ENCODE measurements around the gene TMEM132E.

The TMEM132E gene

GRCh38 chr17:34566873-34567272 lies 12.5 kb upstream of the TMEM132E start:
- no peaks in the 10 kb centered on the region for H3K4me1 ChIP-seq (ENCODE audit: low read depth, poor library complexity, severe bottlenecking)
- H3K36me3 ChIP-seq (ENCODE audit: insufficient read depth), result no peaks in the 10 kb centered on the region
- H2AFZ ChIP-seq (ENCODE audit: low read depth), result no peak overlapping the region
- no peak overlapping the region for H3K9ac ChIP-seq
- TF ChIP-seq CTCF (conservative IDR thresholded peaks at IDR 0.05; ENCODE audit: low read depth, low read length), result no peak
- no peaks in the 10 kb centered on the region for H3K79me2 ChIP-seq (ENCODE audit: insufficient read depth, low read depth)
- no peak overlapping the region for H3K27ac ChIP-seq
- H4K20me1 ChIP-seq (ENCODE audit: insufficient read depth), result no peaks in the 10 kb centered on the region
- no peak overlapping the region for H3K4me3 ChIP-seq (IDR thresholded peaks at IDR 0.05; ENCODE audit: insufficient read depth, low read depth, low read length)
- no peak overlapping the region for H3K4me2 ChIP-seq
- peaks cover 8% of the 10 kb centered on the region; the same call in 1 of the 2 replicates for H3K27me3 ChIP-seq (ENCODE audit: insufficient read depth, low read depth)

GRCh38 chr17:34567691-34568465 lies 11.5 kb upstream of the TMEM132E start:
- peaks cover 8% of the 10 kb centered on the region; the same call in 1 of the 2 replicates for H3K27me3 ChIP-seq (ENCODE audit: insufficient read depth, low read depth)
- H4K20me1 ChIP-seq (ENCODE audit: insufficient read depth), result no peaks in the 10 kb centered on the region
- no peak overlapping the region for H3K4me2 ChIP-seq
- H3K4me3 ChIP-seq (IDR thresholded peaks at IDR 0.05; ENCODE audit: insufficient read depth, low read depth, low read length), result no peak overlapping the region
- no peak overlapping the region for H3K27ac ChIP-seq
- H3K36me3 ChIP-seq (ENCODE audit: insufficient read depth), result no peaks in the 10 kb centered on the region
- H3K79me2 ChIP-seq (ENCODE audit: insufficient read depth, low read depth), result no peaks in the 10 kb centered on the region
- no peaks in the 10 kb centered on the region for H3K4me1 ChIP-seq (ENCODE audit: low read depth, poor library complexity, severe bottlenecking)
- no peak for TF ChIP-seq CTCF (conservative IDR thresholded peaks at IDR 0.05; ENCODE audit: low read depth, low read length)
- H3K9ac ChIP-seq, result no peak overlapping the region
- no peak overlapping the region for H2AFZ ChIP-seq (ENCODE audit: low read depth)

GRCh38 chr17:34568953-34569352 lies 10.4 kb upstream of the TMEM132E start:
- Histone ChIP-seq H3K79me2 (ENCODE audit: insufficient read depth, low read depth) (no peaks in the 10 kb centered on the region), H3K4me1 (ENCODE audit: low read depth, poor library complexity, severe bottlenecking) (no peaks in the 10 kb centered on the region), H3K9ac (no peak overlapping the region), H3K36me3 (ENCODE audit: insufficient read depth) (no peaks in the 10 kb centered on the region), H3K27me3 (ENCODE audit: insufficient read depth, low read depth) (peaks cover 8% of the 10 kb centered on the region; the same call in 1 of the 2 replicates), H4K20me1 (ENCODE audit: insufficient read depth) (no peaks in the 10 kb centered on the region), H2AFZ (ENCODE audit: low read depth) (no peak overlapping the region), H3K27ac (no peak overlapping the region), H3K4me3 (IDR thresholded peaks at IDR 0.05; ENCODE audit: insufficient read depth, low read depth, low read length) (no peak overlapping the region), H3K4me2 (no peak overlapping the region)
- TF ChIP-seq CTCF (conservative IDR thresholded peaks at IDR 0.05; ENCODE audit: low read depth, low read length), result no peak

- Histone ChIP-seq H3K4me2 (no peak overlapping the region), H3K36me3 (ENCODE audit: insufficient read depth) (no peaks in the 10 kb centered on the region), H3K27ac (no peak overlapping the region), H3K4me1 (ENCODE audit: low read depth, poor library complexity, severe bottlenecking) (no peaks in the 10 kb centered on the region), H4K20me1 (ENCODE audit: insufficient read depth) (no peaks in the 10 kb centered on the region), H3K27me3 (ENCODE audit: insufficient read depth, low read depth) (peaks cover 8% of the 10 kb centered on the region; the same call in 1 of the 2 replicates), H3K9ac (no peak overlapping the region), H3K79me2 (ENCODE audit: insufficient read depth, low read depth) (no peaks in the 10 kb centered on the region), H3K4me3 (IDR thresholded peaks at IDR 0.05; ENCODE audit: insufficient read depth, low read depth, low read length) (no peak overlapping the region), H2AFZ (ENCODE audit: low read depth) (no peak overlapping the region)
- TF ChIP-seq CTCF (conservative IDR thresholded peaks at IDR 0.05; ENCODE audit: low read depth, low read length), result no peak
These were observed 9.8 kb upstream of the TMEM132E start for GRCh38 chr17:34569591-34569990.
